DOHH2 (cell line): ENCODE data around the gene SIGMAR1.

Experiments used
- H3F3A ChIP-seq: fragments of 200-600 bp; sonication (generic), shearing (Covaris generic); 2 replicates; pipeline ENCODE4 v1.6.0; 2016; ENCODE audit warnings: antibody characterized with exemption, mild to moderate bottlenecking; ENCODE audit not compliant: control insufficient read depth, insufficient read depth
- H3K27ac ChIP-seq: fragments of 200-600 bp; sonication (generic); 2 replicates; pipeline ENCODE4 v1.5.1; 2014; ENCODE audit warnings: low read depth, mild to moderate bottlenecking, low read length, moderate library complexity
- H3K27me3 ChIP-seq: fragments of 200-600 bp; sonication (generic); 2 replicates; pipeline ENCODE4 v1.6.1; 2014; ENCODE audit warnings: mild to moderate bottlenecking, low read length, mixed read lengths; ENCODE audit not compliant: control insufficient read depth
- H3K36me3 ChIP-seq: fragments of 200-600 bp; sonication (generic); 2 replicates; pipeline ENCODE4 v1.6.1; 2014; ENCODE audit warnings: mild to moderate bottlenecking, low read length, moderate library complexity, mixed read lengths; ENCODE audit not compliant: control insufficient read depth
- H3K4me1 ChIP-seq: fragments of 200-600 bp; sonication (generic); 2 replicates; pipeline ENCODE4 v1.6.1; 2014; ENCODE audit warnings: mild to moderate bottlenecking, low read length, mixed read lengths; ENCODE audit not compliant: control insufficient read depth
- H3K4me2 ChIP-seq: fragments of 200-600 bp; sonication (generic); 2 replicates; pipeline ENCODE4 v1.6.0; 2014; ENCODE audit warnings: mild to moderate bottlenecking, low read length, moderate library complexity
- H3K4me3 ChIP-seq: fragments of 200-600 bp; sonication (generic); 2 replicates; pipeline ENCODE4 v1.5.1; 2014; ENCODE audit warnings: mild to moderate bottlenecking, low read length, mixed read lengths
- H3K79me2 ChIP-seq: fragments of 200-600 bp; sonication (generic); 2 replicates; pipeline ENCODE4 v1.6.1; 2014; ENCODE audit warnings: mild to moderate bottlenecking, low read length, mixed read lengths; ENCODE audit not compliant: control insufficient read depth
- H3K9me2 ChIP-seq: fragments of 200-600 bp; sonication (generic); replicated peaks from 2 replicates; pipeline ENCODE4 v1.6.1; 2014; ENCODE audit warnings: mild to moderate bottlenecking, low read length, mixed read lengths; ENCODE audit not compliant: control insufficient read depth
- H3K9me3 ChIP-seq: fragments of 200-600 bp; sonication (generic); 2 replicates; pipeline ENCODE4 v1.6.1; 2014; ENCODE audit warnings: antibody characterized with exemption, low read length, mixed read lengths; ENCODE audit not compliant: control insufficient read depth, insufficient read depth
- H4K20me1 ChIP-seq: fragments of 200-600 bp; sonication (generic); 2 replicates; pipeline ENCODE4 v1.6.0; 2014; ENCODE audit warnings: low read depth, mild to moderate bottlenecking, antibody characterized with exemption, low read length, moderate library complexity; ENCODE audit not compliant: control insufficient read depth, insufficient read depth
- EZH2phosphoT487 ChIP-seq: fragments of 200-600 bp; sonication (generic); IDR thresholded peaks from 2 replicates; pipeline ENCODE4 v1.6.1; 2017; ENCODE audit warnings: borderline replicate concordance, mild to moderate bottlenecking, antibody characterized with exemption, low read length, moderate library complexity, mixed read lengths
- TF ChIP-seq, protein P1 (sequence below): fragments of 200-600 bp; sonication (generic); IDR thresholded peaks from one replicate; pipeline ENCODE4 v1.5.1; 2014; ENCODE audit warnings: antibody characterized with exemption, mild to moderate bottlenecking, low read depth, low read length; ENCODE audit not compliant: poor library complexity, severe bottlenecking

SIGMAR1 gene

DNA sequence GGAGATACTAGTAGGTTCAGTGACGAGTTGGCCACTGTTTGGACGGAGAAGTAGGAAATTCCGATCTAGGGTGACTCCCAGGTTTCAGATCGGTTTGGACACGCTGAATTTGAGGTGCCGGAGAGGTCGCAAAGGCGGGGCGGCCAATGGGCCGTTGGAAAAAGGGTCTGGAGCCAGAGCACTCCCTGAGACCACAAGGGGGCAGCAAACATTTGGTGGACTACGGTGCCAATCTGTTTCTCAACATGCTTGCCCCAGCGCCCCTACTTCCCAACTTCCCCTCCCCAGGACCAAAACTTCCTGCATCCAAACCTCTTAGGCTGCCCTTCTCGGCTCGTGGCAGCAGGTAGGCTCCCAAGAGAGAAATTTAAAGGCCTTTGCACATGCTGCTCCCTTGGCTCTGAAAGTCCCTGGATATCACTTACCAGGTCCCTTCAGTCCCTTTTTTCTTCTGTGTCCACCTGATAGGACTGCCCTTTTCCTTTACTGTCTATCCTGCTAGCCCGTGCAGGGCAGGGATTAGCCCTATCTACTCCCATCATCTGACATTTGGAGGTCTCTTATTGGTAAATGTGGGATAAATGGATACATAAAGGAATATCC, 24.7 kb downstream of the SIGMAR1 start:
- peak overlapping the region; percentile 26; the same call in 1 of the 2 replicates for H3K27ac ChIP-seq
- H3K36me3 ChIP-seq: peaks cover 26% of the 10 kb centered on the region
- no peaks in the 10 kb centered on the region for H4K20me1 ChIP-seq
- peaks cover 21% of the 10 kb centered on the region for H3K4me1 ChIP-seq
- no peaks in the 10 kb centered on the region for H3K9me3 ChIP-seq
- H3F3A ChIP-seq: no peaks in the 10 kb centered on the region
- H3K79me2 ChIP-seq: peaks cover 18% of the 10 kb centered on the region
- no peaks in the 10 kb centered on the region for H3K27me3 ChIP-seq
- H3K4me2 ChIP-seq: peak overlapping the region; percentile 98
- H3K9me2 ChIP-seq: no peaks in the 10 kb centered on the region
- peak overlapping the region; percentile 91 for H3K4me3 ChIP-seq
- TF ChIP-seq, protein P1, sequence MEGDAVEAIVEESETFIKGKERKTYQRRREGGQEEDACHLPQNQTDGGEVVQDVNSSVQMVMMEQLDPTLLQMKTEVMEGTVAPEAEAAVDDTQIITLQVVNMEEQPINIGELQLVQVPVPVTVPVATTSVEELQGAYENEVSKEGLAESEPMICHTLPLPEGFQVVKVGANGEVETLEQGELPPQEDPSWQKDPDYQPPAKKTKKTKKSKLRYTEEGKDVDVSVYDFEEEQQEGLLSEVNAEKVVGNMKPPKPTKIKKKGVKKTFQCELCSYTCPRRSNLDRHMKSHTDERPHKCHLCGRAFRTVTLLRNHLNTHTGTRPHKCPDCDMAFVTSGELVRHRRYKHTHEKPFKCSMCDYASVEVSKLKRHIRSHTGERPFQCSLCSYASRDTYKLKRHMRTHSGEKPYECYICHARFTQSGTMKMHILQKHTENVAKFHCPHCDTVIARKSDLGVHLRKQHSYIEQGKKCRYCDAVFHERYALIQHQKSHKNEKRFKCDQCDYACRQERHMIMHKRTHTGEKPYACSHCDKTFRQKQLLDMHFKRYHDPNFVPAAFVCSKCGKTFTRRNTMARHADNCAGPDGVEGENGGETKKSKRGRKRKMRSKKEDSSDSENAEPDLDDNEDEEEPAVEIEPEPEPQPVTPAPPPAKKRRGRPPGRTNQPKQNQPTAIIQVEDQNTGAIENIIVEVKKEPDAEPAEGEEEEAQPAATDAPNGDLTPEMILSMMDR: peak; percentile 91
- no peak for TF ChIP-seq EZH2phosphoT487

DNA sequence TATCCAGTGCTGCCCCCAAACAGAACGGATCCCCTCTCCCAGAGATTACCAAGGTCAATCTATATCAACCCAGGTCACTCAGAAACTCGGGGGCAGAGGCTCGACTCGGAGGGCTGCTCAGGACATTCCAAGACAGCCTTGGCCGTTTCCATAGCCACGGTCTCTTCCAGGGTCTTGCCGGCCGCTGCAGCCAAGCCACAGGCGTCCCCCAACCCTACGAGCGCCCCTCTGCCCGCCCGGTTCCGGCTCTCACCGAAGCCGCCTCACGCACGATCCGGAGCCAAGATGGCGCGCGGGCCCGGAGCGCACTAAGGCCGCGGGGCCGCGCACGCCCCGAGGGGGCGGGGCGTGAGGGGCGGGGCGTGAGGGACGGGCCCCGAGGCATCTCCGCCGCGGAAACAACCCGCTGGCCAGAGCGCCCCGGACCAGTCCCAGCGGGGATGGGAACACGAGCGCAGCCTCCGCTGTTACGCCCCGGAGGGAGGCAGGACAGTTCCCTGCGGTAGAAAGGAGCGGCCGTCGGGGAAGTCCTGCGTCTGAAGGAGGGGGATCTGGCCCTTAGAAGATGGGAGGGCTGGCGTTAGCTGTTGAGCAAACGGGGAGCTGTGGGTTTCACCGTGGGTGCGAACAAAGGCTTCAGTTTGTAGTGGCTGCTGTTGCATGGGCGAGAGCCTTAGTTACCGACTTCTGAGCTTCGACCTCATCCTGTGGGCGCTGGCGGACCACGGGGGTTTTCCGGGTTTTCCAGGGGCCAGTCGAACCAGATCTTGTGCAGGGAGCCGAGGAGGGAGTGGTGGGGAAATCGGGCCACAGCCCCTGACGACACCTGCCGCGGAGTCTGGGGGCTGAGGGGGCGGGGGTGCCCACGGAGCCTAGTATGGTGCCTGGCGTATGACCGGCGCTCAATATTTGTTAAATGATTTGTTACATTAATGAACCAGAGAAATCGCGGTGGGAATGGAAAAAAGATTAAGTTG, 25.5 kb downstream of the SIGMAR1 start, which contains the start of gene RPP25L:
Gene RPP25L, minus strand, starts transcription at position 287 of the 977 bp plus-strand sequence. CDS start 801 bp downstream, outside the sequence.
- H3K36me3 ChIP-seq: peaks cover 19% of the 10 kb centered on the region
- TF ChIP-seq, protein P1: no peak
- no peak for TF ChIP-seq EZH2phosphoT487
- peak within 1 kb of the TSS; percentile 91 for H3K4me3 ChIP-seq

DNA sequence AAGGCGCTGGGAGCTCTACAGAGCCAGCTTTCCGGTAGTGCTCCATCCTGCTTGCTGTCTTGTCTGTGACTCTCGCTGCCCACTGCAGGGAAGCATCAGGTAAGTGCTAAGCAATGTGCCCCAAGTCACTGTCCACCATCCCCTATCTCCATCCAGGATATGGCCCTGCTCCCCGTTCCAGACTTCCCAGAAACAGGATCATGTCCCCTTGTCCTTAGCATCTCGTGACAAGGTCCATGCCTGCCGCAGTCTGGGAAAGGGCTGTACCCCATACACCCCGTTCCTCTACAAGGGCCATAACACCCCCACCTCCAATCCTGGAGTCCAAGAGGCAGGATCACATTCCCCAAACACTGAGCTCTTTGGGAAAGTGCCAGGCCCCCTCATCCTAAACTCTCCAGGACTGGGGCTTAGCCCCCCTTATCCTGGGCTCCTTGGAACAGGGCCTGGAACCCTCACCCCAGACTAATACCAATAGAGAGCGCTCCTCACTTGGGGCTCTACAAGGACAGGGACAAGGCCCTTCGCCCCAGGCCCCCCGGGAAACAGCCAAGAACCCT, 26.3 kb downstream of the SIGMAR1 start:
- no peak for TF ChIP-seq EZH2phosphoT487
- TF ChIP-seq, protein P1: no peak
- Histone ChIP-seq H3K36me3 (peaks cover 18% of the 10 kb centered on the region), H3K9me3 (no peaks in the 10 kb centered on the region), H4K20me1 (no peaks in the 10 kb centered on the region), H3K9me2 (no peaks in the 10 kb centered on the region), H3K4me2 (peak overlapping the region; percentile 98), H3K27me3 (no peaks in the 10 kb centered on the region), H3K4me1 (peaks cover 21% of the 10 kb centered on the region), H3K27ac (peak overlapping the region; percentile 30), H3K79me2 (peaks cover 18% of the 10 kb centered on the region), H3F3A (no peaks in the 10 kb centered on the region), H3K4me3 (peak overlapping the region; percentile 91)

More for the DNA sequence above, 25.5 kb downstream of the SIGMAR1 start, which contains the start of gene RPP25L:
- H3K9me3 ChIP-seq: no peaks in the 10 kb centered on the region
- H3K9me2 ChIP-seq: no peaks in the 10 kb centered on the region
- H4K20me1 ChIP-seq: no peaks in the 10 kb centered on the region
- peak within 1 kb of the TSS; percentile 98 for H3K4me2 ChIP-seq
- peaks cover 21% of the 10 kb centered on the region for H3K4me1 ChIP-seq
- H3K27me3 ChIP-seq: no peaks in the 10 kb centered on the region
- peaks cover 18% of the 10 kb centered on the region for H3K79me2 ChIP-seq
- H3K27ac ChIP-seq: peak within 1 kb of the TSS; percentile 30
- no peaks in the 10 kb centered on the region for H3F3A ChIP-seq
